ENCODE data around the gene DLL1.

- TF ChIP-seq CTCF (IDR thresholded peaks at IDR 0.05), result no peak
- TF ChIP-seq POLR2AphosphoS5 (IDR thresholded peaks at IDR 0.05), result no peak
- TF ChIP-seq POLR2A (IDR thresholded peaks at IDR 0.05), result no peak
These were observed 31.6 kb downstream of the DLL1 start for GRCh38 chr6:170259278-170259677.

All from breast epithelium (tissue), 3 donors.